Mesothelial cell of epicardium (in vitro differentiated cells): ENCODE data around the gene PCDH19. TPM values are rescaled to one million over a fixed set of nuclear protein-coding genes. Genes with fewer than 3 reads are reported as not detected.
"Not testable (repeated sequence)": the region's sequence is repeated elsewhere in the genome, so short reads cannot be mapped to it uniquely, and the experiment has no call there.

Source experiments
- DNase-seq, 2 experiments: peaks; one replicate each; pipeline ENCODE4 v3.0.0; 2021; ENCODE audit warnings: low spot score in 2 of 2; ENCODE audit not compliant: unreplicated experiment in 2 of 2
- H3K27ac Mint-ChIP-seq: 2 replicates; pipeline ENCODE4 v1.8.0; 2021; ENCODE audit warnings: mixed read lengths
- H3K27me3 Mint-ChIP-seq: 2 replicates; pipeline ENCODE4 v1.8.0; 2021; ENCODE audit warnings: low read depth, mixed read lengths
- H3K36me3 Mint-ChIP-seq: 2 replicates; pipeline ENCODE4 v1.8.0; 2021; ENCODE audit warnings: mixed read lengths
- H3K4me1 Mint-ChIP-seq: 2 replicates; pipeline ENCODE4 v1.8.0; 2021; ENCODE audit warnings: mixed read lengths
- H3K4me3 Mint-ChIP-seq: 2 replicates; pipeline ENCODE4 v1.8.0; 2021; ENCODE audit warnings: mild to moderate bottlenecking, moderate library complexity, mixed read lengths
- H3K9me3 Mint-ChIP-seq: 2 replicates; pipeline ENCODE4 v1.8.0; 2021; ENCODE audit warnings: mixed read lengths
- CTCF ChIP-seq: fragments of 200-600 bp; sonication (generic); IDR thresholded peaks from one replicate; pipeline ENCODE4 v1.5.0; 2021; ENCODE audit warnings: antibody characterized with exemption; ENCODE audit not compliant: unreplicated experiment
- total RNA-seq: library from RNA; stranded (reverse); gene quantifications from 3 replicates; pipeline ENCODE4 v1.2.1, GENCODE V29; 2021

The PCDH19 gene
- total RNA-seq: 6.8 to 9.4 TPM (median 8.0 TPM) in 3 replicates

DNA sequence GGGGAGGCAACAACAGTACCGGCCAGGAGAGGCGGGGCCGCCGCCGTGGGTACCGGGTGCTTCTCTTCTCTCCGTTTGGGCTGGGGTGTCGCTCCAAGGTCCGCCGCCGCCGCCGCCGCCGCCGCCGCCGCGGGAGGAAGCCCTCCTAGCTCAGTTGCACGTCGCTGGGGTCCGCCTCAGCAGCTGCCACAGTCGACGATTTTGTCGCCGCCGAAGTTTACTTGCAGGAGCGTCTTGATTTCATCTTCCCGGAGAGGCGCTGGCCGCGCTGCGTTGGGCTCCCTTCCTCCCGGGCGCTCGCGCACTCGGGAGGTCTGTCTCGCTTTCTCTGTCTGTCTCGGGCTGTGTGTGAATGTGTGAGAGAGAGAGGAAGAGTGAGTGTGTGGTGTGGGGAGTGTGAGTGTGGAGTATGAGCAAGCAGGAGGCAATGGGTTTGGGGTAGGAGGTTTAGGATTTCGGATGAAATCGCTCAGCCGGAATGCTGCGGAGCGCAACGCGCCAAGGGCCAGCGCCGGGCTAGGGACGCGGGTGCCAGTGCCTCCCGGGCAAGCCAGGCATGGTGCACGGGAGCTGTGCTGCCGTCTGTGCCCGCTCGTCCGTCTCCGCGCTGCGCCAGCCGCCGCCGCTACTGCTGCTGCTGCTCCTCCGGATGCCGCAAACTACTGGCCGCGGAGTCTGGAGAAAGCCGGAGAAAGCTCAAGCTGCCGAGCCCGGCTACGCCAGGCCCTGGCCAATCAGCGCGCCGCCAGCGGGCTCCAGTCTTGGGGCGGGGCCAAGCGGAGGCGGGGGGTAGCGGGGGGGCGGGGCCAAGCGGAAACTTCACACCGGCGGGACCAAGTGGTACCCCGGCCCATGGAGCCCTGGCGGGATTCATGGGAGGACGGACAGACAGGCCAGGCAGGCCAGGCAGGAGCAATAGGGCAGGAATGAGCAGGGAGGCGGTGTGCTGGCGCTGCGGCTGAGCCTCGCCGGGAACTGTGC, at the start of gene PCDH19:
Gene PCDH19, minus strand, starts transcription at position 664 of the 981 bp plus-strand sequence. CDS start 1,676 bp downstream, outside the sequence.
- H3K4me3 Mint-ChIP-seq: peak within 1 kb of the TSS; percentile 92
- peaks cover 36% of the 10 kb centered on the region for H3K4me1 Mint-ChIP-seq
- peaks cover 6% of the 10 kb centered on the region for H3K36me3 Mint-ChIP-seq
- peak; percentile 76 to 82 for DNase-seq
- H3K27ac Mint-ChIP-seq: peak within 1 kb of the TSS; percentile 81
- no peak for TF ChIP-seq CTCF
- H3K9me3 Mint-ChIP-seq: no peaks in the 10 kb centered on the region
- peaks cover 94% of the 10 kb centered on the region for H3K27me3 Mint-ChIP-seq

DNA sequence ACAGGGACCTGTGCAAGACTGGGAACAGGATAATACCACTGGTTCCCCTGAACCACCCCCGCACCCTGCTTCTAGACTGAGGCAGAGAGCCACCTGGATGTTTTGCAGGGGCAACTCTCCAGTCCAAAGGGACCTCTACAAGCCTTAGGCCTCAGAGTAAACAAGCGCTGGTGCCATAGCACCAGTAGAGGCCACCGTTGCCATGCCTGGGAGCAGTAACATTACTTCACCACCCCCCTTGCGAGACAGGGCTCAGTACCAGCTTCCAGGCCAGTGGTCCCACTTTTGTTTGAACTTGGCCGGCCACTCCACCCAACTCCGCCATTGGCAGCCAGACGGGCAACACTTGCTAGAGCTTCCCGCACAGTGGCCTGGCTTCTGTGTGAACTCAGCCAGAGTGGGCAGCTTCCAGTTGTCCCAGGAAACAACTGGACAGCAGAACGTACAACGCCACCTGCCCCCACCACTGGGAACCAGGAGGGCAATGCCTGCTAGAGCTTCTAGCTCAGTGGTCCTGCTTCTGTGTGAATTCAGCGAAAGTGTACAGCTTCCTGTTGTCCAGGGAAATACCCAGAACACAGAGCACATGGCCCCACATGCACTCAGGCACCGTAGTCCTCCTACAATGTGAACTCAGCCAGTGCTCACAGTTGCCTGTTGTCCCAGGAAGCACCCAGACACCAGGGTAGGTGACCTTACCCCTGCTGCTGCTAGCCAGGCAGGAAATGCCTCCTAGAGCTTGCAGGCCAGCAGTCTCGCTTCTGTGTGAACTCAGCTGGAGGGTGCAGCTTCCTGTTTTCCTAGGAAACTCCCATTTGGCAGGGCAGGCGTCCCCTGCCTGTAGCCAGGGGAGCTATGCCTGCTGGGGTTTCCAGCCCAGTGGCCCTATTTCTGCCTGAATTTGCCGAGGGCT, 39.9 kb upstream of the PCDH19 start:
- no peak for DNase-seq
- Mint-ChIP-seq H3K9me3 (peaks cover 36% of the 10 kb centered on the region), H3K36me3 (no peaks in the 10 kb centered on the region), H3K4me3 (no peak overlapping the region), H3K27me3 (no peaks in the 10 kb centered on the region), H3K4me1 (no peaks in the 10 kb centered on the region), H3K27ac (no peak overlapping the region)
- no peak for TF ChIP-seq CTCF

DNA sequence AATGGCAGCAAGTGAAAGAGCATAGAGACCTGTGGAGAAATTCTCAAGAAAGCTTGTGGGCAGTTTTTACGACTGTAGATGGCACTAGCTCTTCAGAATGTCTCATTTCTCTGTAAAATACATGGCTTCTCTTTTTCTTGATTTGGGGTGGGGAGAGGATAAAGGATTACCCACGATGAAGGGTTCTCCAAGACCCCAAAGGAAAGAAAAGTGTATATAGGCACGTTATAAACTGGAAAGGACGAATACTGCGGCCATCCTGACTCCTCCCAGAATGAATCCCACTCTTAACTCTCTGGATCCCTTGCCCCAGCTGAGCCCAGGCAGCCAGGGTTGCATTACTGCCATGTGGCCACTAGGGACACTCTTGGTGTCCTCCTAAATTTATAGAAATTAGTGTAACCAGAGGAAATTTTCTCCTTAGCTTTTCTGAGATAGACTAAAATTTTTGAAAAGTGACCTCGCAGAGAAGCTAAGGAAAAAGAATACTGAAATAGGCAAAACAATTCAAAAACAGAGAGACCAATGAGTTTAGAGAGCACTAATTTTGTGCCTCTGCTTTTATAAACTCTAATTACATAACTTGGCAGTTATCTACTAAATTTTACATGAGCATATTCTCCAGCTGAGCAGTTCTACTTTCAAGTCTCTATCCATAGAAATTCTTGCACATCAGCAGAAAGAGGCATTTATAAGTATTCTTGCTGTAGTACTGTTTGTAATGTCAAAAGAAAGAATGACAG, 37.8 kb upstream of the PCDH19 start:
- peak in 1 of 2 experiments; percentile 63 for DNase-seq
- H3K9me3 Mint-ChIP-seq: peaks cover 23% of the 10 kb centered on the region
- TF ChIP-seq CTCF: peak; percentile 89
- H3K4me1 Mint-ChIP-seq: no peaks in the 10 kb centered on the region
- peak overlapping the region; percentile 62 for H3K27ac Mint-ChIP-seq
- H3K4me3 Mint-ChIP-seq: peak overlapping the region; percentile 77
- no peaks in the 10 kb centered on the region for H3K36me3 Mint-ChIP-seq
- H3K27me3 Mint-ChIP-seq: no peaks in the 10 kb centered on the region

DNA sequence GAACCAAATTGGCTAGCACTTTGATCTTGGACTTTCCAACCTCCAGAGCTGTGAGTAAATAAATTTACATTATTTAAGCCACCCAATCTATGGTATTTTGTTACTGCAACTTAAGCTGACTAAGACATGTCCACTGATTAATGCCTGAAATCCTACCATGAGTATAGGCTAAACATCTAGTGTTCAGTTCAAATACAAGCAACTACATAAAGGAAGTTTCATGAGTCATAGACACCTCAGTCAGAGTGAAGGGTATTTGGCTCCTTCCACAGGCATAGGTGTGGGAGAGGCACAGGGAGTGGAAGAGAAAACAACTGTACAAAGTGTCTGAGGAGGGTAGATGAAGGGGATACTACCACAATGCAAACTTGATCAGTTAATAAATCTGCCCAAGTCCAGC, 35.5 kb upstream of the PCDH19 start:
- Mint-ChIP-seq H3K4me1 (no peaks in the 10 kb centered on the region), H3K27ac (no peak overlapping the region), H3K36me3 (no peaks in the 10 kb centered on the region), H3K9me3 (peaks cover 6% of the 10 kb centered on the region), H3K27me3 (no peaks in the 10 kb centered on the region), H3K4me3 (no peak overlapping the region)
- no peak for TF ChIP-seq CTCF
- DNase-seq: no peak

- H3K36me3 Mint-ChIP-seq, H3K9me3 Mint-ChIP-seq, DNase-seq, H3K27me3 Mint-ChIP-seq, H3K4me1 Mint-ChIP-seq, H3K4me3 Mint-ChIP-seq, H3K27ac Mint-ChIP-seq: not testable (repeated sequence)
Observed at GRCh38 chrX:100441321-100441720, 31.2 kb upstream of the PCDH19 start.
